ENCODE data around the gene JCAD. TPM values are rescaled to one million over a fixed set of nuclear protein-coding genes. Genes with fewer than 3 reads are reported as not detected.

The JCAD gene
- total RNA-seq, 4 donors from 2014 or later, result 2.6 to 10.1 (median 6.8) TPM

- Histone ChIP-seq H3K4me1 (no peaks in the 10 kb centered on the region), H3K4me3 (no peak overlapping the region), H3K27me3 (no peaks in the 10 kb centered on the region), H3K27ac (no peak overlapping the region), H3K36me3 (no peaks in the 10 kb centered on the region), H3K9me3 (no peaks in the 10 kb centered on the region)
- TF ChIP-seq POLR2AphosphoS5 (IDR thresholded peaks at IDR 0.05) (no peak), EP300 (IDR thresholded peaks at IDR 0.05) (no peak), POLR2A (IDR thresholded peaks at IDR 0.05) (no peak), CTCF (IDR thresholded peaks at IDR 0.05) (no peak)
- no peak for DNase-seq (ENCODE audit: low spot score in 2 of 2)
- 96% methylated on average over 1 of the region's 1 CpG for WGBS
Measured at GRCh38 chr10:30080161-30080560, 20.8 kb upstream of the JCAD start.

GRCh38 chr10:30079408-30079807, 20.0 kb upstream of the JCAD start:
- H3K36me3 ChIP-seq, result no peaks in the 10 kb centered on the region
- no peak for TF ChIP-seq CTCF (IDR thresholded peaks at IDR 0.05)
- no peak for TF ChIP-seq POLR2A (IDR thresholded peaks at IDR 0.05)
- TF ChIP-seq EP300 (IDR thresholded peaks at IDR 0.05), result no peak
- no peak for TF ChIP-seq POLR2AphosphoS5 (IDR thresholded peaks at IDR 0.05)
- WGBS, result 69% methylated on average over 1 of the region's 1 CpG
- no peak overlapping the region for H3K27ac ChIP-seq
- H3K27me3 ChIP-seq, result no peaks in the 10 kb centered on the region
- no peaks in the 10 kb centered on the region for H3K4me1 ChIP-seq
- DNase-seq (ENCODE audit: low spot score in 2 of 2), result no peak
- H3K4me3 ChIP-seq, result no peak overlapping the region
- H3K9me3 ChIP-seq, result no peaks in the 10 kb centered on the region

DNA sequence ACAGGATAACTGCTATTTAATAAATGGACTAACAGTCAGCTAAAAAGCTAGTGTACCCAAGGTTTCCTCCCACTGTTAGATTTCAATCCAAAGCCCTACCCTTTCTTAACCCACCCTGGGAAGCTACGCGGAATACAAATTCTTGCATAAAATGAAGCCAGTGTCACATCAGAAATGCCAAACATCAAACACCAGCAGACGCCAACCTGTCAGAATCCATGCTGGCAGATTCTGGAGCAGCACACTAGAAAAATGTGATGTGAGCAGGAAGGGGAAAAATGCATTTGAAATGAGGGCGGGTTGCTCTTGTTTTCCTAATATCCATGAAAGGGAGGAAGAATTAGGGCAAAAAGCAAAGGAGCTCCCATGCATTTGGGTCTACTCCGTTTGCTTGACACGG, 16.1 kb upstream of the JCAD start:
- no peaks in the 10 kb centered on the region for H3K36me3 ChIP-seq
- H3K4me3 ChIP-seq, result no peak overlapping the region
- H3K27me3 ChIP-seq, result no peaks in the 10 kb centered on the region
- H3K4me1 ChIP-seq, result no peaks in the 10 kb centered on the region
- no peaks in the 10 kb centered on the region for H3K9me3 ChIP-seq
- 85% methylated on average over 6 of the region's 6 CpGs for WGBS
- TF ChIP-seq EP300 (IDR thresholded peaks at IDR 0.05) (no peak), POLR2AphosphoS5 (IDR thresholded peaks at IDR 0.05) (no peak), POLR2A (IDR thresholded peaks at IDR 0.05) (no peak), CTCF (IDR thresholded peaks at IDR 0.05) (no peak)
- no peak for DNase-seq (ENCODE audit: low spot score in 2 of 2)
- no peak overlapping the region for H3K27ac ChIP-seq

DNA sequence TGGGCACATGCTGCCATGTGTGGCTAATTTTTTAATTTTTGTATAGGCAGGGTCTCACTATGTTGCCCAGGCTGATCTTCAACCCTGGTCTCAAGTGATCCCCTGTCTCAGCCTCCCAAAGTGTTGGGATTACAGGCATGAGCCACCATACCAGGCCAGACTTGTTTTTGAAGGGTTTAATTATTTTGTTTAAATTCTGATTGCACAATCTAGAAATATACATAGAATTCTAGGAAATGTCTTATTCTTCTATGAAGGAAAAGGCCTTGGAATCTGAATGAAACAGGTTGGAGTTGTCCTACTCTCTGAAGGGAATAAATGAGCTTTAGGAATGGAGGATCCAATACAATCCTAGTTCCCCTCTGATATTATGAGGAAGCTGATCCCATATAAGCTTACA, 15.5 kb upstream of the JCAD start:
- TF ChIP-seq EP300 (IDR thresholded peaks at IDR 0.05) (no peak), CTCF (IDR thresholded peaks at IDR 0.05) (no peak), POLR2AphosphoS5 (IDR thresholded peaks at IDR 0.05) (no peak), POLR2A (IDR thresholded peaks at IDR 0.05) (no peak)
- H3K4me1 ChIP-seq, result no peaks in the 10 kb centered on the region
- no peaks in the 10 kb centered on the region for H3K36me3 ChIP-seq
- no peak for DNase-seq (ENCODE audit: low spot score in 2 of 2)
- H3K4me3 ChIP-seq, result no peak overlapping the region
- H3K27me3 ChIP-seq, result no peaks in the 10 kb centered on the region
- no peaks in the 10 kb centered on the region for H3K9me3 ChIP-seq
- H3K27ac ChIP-seq, result no peak overlapping the region

DNA sequence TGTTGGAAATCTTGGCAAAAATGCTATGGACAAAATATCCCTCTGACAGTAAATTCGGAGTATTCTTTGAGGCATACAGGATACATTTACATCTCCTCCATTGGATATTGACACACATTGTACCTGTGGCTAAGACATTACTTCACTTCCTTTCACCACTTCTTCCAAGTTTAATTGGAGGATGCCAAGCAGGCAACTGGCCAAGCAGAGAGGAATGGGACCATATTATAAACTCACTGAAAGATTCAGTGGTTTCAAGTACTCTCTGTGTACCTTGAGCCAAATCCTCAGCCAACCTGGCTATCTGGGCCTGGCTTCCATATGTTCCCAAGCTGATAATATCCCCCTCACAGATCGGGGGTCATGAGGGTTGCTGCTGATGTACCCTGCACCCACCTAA, 14.7 kb upstream of the JCAD start:
- no peaks in the 10 kb centered on the region for H3K27me3 ChIP-seq
- H3K4me3 ChIP-seq, result no peak overlapping the region
- no peak for TF ChIP-seq EP300 (IDR thresholded peaks at IDR 0.05)
- TF ChIP-seq POLR2AphosphoS5 (IDR thresholded peaks at IDR 0.05), result no peak
- DNase-seq (ENCODE audit: low spot score in 2 of 2), result no peak
- no peaks in the 10 kb centered on the region for H3K4me1 ChIP-seq
- H3K27ac ChIP-seq, result no peak overlapping the region
- WGBS, result 86% methylated on average over 2 of the region's 2 CpGs
- no peaks in the 10 kb centered on the region for H3K36me3 ChIP-seq
- no peaks in the 10 kb centered on the region for H3K9me3 ChIP-seq

GRCh38 chr10:30073767-30074060, 14.3 kb upstream of the JCAD start:
- no peak for DNase-seq (ENCODE audit: low spot score in 2 of 2)
- H3K4me3 ChIP-seq, result no peak overlapping the region
- no peaks in the 10 kb centered on the region for H3K4me1 ChIP-seq
- WGBS, result 89% methylated on average over 4 of the region's 4 CpGs
- no peaks in the 10 kb centered on the region for H3K9me3 ChIP-seq
- no peaks in the 10 kb centered on the region for H3K27me3 ChIP-seq
- TF ChIP-seq CTCF (IDR thresholded peaks at IDR 0.05) (no peak), EP300 (IDR thresholded peaks at IDR 0.05) (no peak), POLR2AphosphoS5 (IDR thresholded peaks at IDR 0.05) (no peak)
- H3K27ac ChIP-seq, result no peak overlapping the region
- no peaks in the 10 kb centered on the region for H3K36me3 ChIP-seq

Data from suprapubic skin (tissue), 4 donors.